OCI-LY7 (cell line): ENCODE data around the gene CDH23.

ENCODE experiments used
- CTCF ChIP-seq: fragments of 200-600 bp; sonication (generic); conservative IDR thresholded peaks from 2 replicates; pipeline ENCODE4 v1.5.1; 2014; ENCODE audit warnings: mild to moderate bottlenecking, antibody characterized with exemption, low read length, moderate library complexity, mixed read lengths
- EZH2phosphoT487 ChIP-seq: fragments of 200-600 bp; sonication (generic); IDR thresholded peaks from 2 replicates; pipeline ENCODE4 v1.6.1; 2018; ENCODE audit warnings: low read depth, borderline replicate concordance, mild to moderate bottlenecking, mixed run types, antibody characterized with exemption, low read length, moderate library complexity, mixed read lengths

- no peak for TF ChIP-seq CTCF
- no peak for TF ChIP-seq EZH2phosphoT487
Observed at GRCh38 chr10:71573562-71574518, 177.1 kb downstream of the CDH23 start.
